Choroid plexus epithelial cell (primary cell): Measurements from ENCODE around the gene CARD11.
"Not testable (repeated sequence)": the region's sequence is repeated elsewhere in the genome, so short reads cannot be mapped to it uniquely, and the experiment has no call there.

ENCODE experiments used
- DNase-seq: peaks from one replicate; pipeline ENCODE4 v3.0.0-alpha.2; 2010; ENCODE audit warnings: low read depth
- H3K4me3 ChIP-seq: 2 replicates; pipeline ENCODE4 v1.5.1; 2011; ENCODE audit warnings: low read depth, mild to moderate bottlenecking, control low read depth, low read length, moderate library complexity
- CTCF ChIP-seq: conservative IDR thresholded peaks from 2 replicates; pipeline ENCODE4 v1.5.1; 2011; ENCODE audit warnings: low read depth, mild to moderate bottlenecking, control low read depth, inconsistent platforms, low read length, moderate library complexity

Gene CARD11

GRCh38 chr7:3055626-3056025, 12.0 kb upstream of the CARD11 start:
- DNase-seq = no peak
- TF ChIP-seq CTCF = no peak
- no peak overlapping the region for H3K4me3 ChIP-seq

- TF ChIP-seq CTCF = no peak
- no peak for DNase-seq
- peak overlapping the region; percentile 47 for H3K4me3 ChIP-seq
Observed at GRCh38 chr7:3042861-3043489, 692 bp downstream of the CARD11 start.

GRCh38 chr7:3041986-3042675, 1.5 kb downstream of the CARD11 start:
- no peak for TF ChIP-seq CTCF
- no peak overlapping the region for H3K4me3 ChIP-seq
- no peak for DNase-seq

GRCh38 chr7:3039787-3040186, 3.9 kb downstream of the CARD11 start:
- no peak for TF ChIP-seq CTCF
- no peak overlapping the region for H3K4me3 ChIP-seq
- no peak for DNase-seq

- DNase-seq = not testable (repeated sequence)
Observed at GRCh38 chr7:3038011-3038410, 5.7 kb downstream of the CARD11 start.

GRCh38 chr7:3037259-3037658, 6.4 kb downstream of the CARD11 start:
- DNase-seq = no peak
- TF ChIP-seq CTCF = no peak
- H3K4me3 ChIP-seq = no peak overlapping the region

More at GRCh38 chr7:3038011-3038410, 5.7 kb downstream of the CARD11 start:
- H3K4me3 ChIP-seq = not testable (repeated sequence)

- no peak overlapping the region for H3K4me3 ChIP-seq
- TF ChIP-seq CTCF = no peak
- DNase-seq = no peak
Observed at GRCh38 chr7:3034591-3035150, 9.0 kb downstream of the CARD11 start.
